HepG2 (cell line): Measurements from ENCODE around the gene TMEM250. TPM values are rescaled to one million over a fixed set of nuclear protein-coding genes. Genes with fewer than 3 reads are reported as not detected.

ENCODE experiments used
- ATAC-seq: fragments of 200-7000 bp; cut with Tn5 transposase; 3 replicates; pipeline ENCODE4 v1.9.1; 2020; ENCODE audit warnings: mild to moderate bottlenecking, moderate library complexity
- BruUV-seq: library from RNA; stranded (reverse); fragments of 400-500 nt; replicated peaks from 2 replicates; lab custom pipeline; 2021; lab: Mats Ljungman, UMichigan
- CTCF ChIA-PET: fragments of 300-600 bp; formaldehyde crosslinking; extraction: SDS; loops from one replicate; lab custom pipeline; 2021; ENCODE audit warnings: low total read pairs, inconsistent platforms, low intra/inter-chr PET ratio; lab: Yijun Ruan, JAX
- POLR2A ChIA-PET: fragments of 350-600 bp; sonication (Branson Sonifier 250); formaldehyde crosslinking; loops from one replicate; lab custom pipeline; 2020; ENCODE audit warnings: antibody characterized with exemption, inconsistent platforms; lab: Yijun Ruan, JAX
- DNase-seq: peaks from one replicate; pipeline ENCODE4 v3.0.0-alpha.2; 2015; ENCODE audit warnings: low spot score
- FAIRE-seq: peaks from 3 replicates; lab custom pipeline; 2011; peaks lifted over from hg19 to GRCh38; lab: Jason Lieb, UNC
- H2AFZ ChIP-seq: one replicate; pipeline ENCODE4 v1.6.1; 2011; ENCODE audit warnings: low read length, inconsistent platforms
- H3K27ac ChIP-seq: fragments of 300-600 bp; 3 replicates; pipeline ENCODE4 v1.8.0; 2011; ENCODE audit warnings: mixed run types, mild to moderate bottlenecking, mixed read lengths, low read length, inconsistent platforms; ENCODE audit not compliant: insufficient read depth; ENCODE audit errors: extremely low read length
- H3K27me3 ChIP-seq, 2 experiments: fragments of 200-600 bp in 1 of 2; 2 replicates in 1 of 2; 3 replicates in 1 of 2; pipeline versions ENCODE4 v1.6.0 to v1.8.0; 2011; ENCODE audit warnings: low read length in 2 of 2, mild to moderate bottlenecking in 2 of 2, moderate library complexity in 2 of 2, inconsistent platforms in 1 of 2; ENCODE audit not compliant: insufficient read depth in 2 of 2, control insufficient read depth in 1 of 2
- H3K36me3 ChIP-seq, 2 experiments: fragments of 200-600 bp in 1 of 2; replicated peaks in 1 of 2; 2 replicates in 1 of 2; 3 replicates in 1 of 2; pipeline versions ENCODE4 v1.5.1 to v1.8.0; 2011; ENCODE audit warnings: low read length in 2 of 2, inconsistent platforms in 1 of 2; ENCODE audit not compliant: insufficient read depth in 2 of 2, control insufficient read depth in 1 of 2
- H3K4me1 ChIP-seq: 2 replicates; pipeline ENCODE4 v1.5.1; 2012; ENCODE audit warnings: low read length, inconsistent platforms; ENCODE audit not compliant: insufficient read depth
- H3K4me2 ChIP-seq: 2 replicates; pipeline ENCODE4 v1.6.0; 2011; ENCODE audit warnings: low read depth, low read length, inconsistent platforms
- H3K4me3 ChIP-seq, 3 experiments: fragments of 200-600 bp in 1 of 3; sonication (generic), shearing (Covaris generic) in 1 of 3; replicated peaks in 1 of 3; 2 replicates each; pipeline ENCODE4 v1.5.1; 2011 to 2016; ENCODE audit warnings: low read length in 3 of 3, inconsistent platforms in 2 of 3, low read depth in 2 of 3, mild to moderate bottlenecking in 2 of 3, control low read depth in 1 of 3, mixed read lengths in 1 of 3; ENCODE audit not compliant: insufficient read depth in 1 of 3
- H3K79me2 ChIP-seq: one replicate; pipeline ENCODE4 v1.6.1; 2011; ENCODE audit warnings: low read length, inconsistent platforms; ENCODE audit not compliant: insufficient read depth
- H3K9ac ChIP-seq: 2 replicates; pipeline ENCODE4 v1.6.0; 2011; ENCODE audit warnings: mild to moderate bottlenecking, low read depth, low read length, inconsistent platforms; ENCODE audit not compliant: insufficient read depth
- H3K9me3 ChIP-seq: 2 replicates; pipeline ENCODE4 v1.5.1; 2012; ENCODE audit warnings: mild to moderate bottlenecking, low read length
- H4K20me1 ChIP-seq: 2 replicates; pipeline ENCODE4 v1.6.0; 2011; ENCODE audit warnings: inconsistent platforms, mild to moderate bottlenecking, low read length, moderate library complexity; ENCODE audit not compliant: insufficient read depth
- CAMTA2 ChIP-seq: sonication (generic); formaldehyde crosslinking; IDR thresholded peaks from 2 replicates; pipeline ENCODE4 v1.4.0; 2020; ENCODE audit warnings: mild to moderate bottlenecking, missing genetic modification reagents, borderline replicate concordance
- CBX2 ChIP-seq, 2 experiments: fragments of 200-600 bp in 1 of 2; sonication (generic); formaldehyde crosslinking in 1 of 2; IDR thresholded peaks; 2 replicates each; pipeline versions ENCODE4 v1.7.0 to v1.8.1; 2018 to 2022; ENCODE audit warnings: low read depth in 2 of 2, low read length in 1 of 2, mild to moderate bottlenecking in 1 of 2, missing genetic modification reagents in 1 of 2
- GLMP ChIP-seq: sonication (generic); formaldehyde crosslinking; IDR thresholded peaks from 2 replicates; pipeline ENCODE4 v1.9.0; 2021; ENCODE audit warnings: missing genetic modification reagents, mild to moderate bottlenecking, borderline replicate concordance
- MED1 ChIP-seq: sonication (generic); formaldehyde crosslinking; IDR thresholded peaks from 2 replicates; pipeline ENCODE4 v1.4.0; 2020; ENCODE audit warnings: missing genetic modification reagents
- MED8 ChIP-seq: sonication (generic); formaldehyde crosslinking; IDR thresholded peaks from 2 replicates; pipeline ENCODE4 v1.8.1; 2023; ENCODE audit warnings: mild to moderate bottlenecking, missing genetic modification reagents; ENCODE audit not compliant: insufficient replicate concordance
- MTA3 ChIP-seq: sonication (generic); formaldehyde crosslinking; IDR thresholded peaks from 2 replicates; pipeline ENCODE4 v1.4.0; 2020; ENCODE audit warnings: missing genetic modification reagents
- MXD4 ChIP-seq: IDR thresholded peaks from 2 replicates; pipeline ENCODE4 v1.6.1; 2016; ENCODE audit warnings: mild to moderate bottlenecking, missing biosample characterization, missing genetic modification reagents
- NR2F1 ChIP-seq, 2 experiments: fragments of 450-650 bp in 1 of 2; formaldehyde crosslinking in 1 of 2; IDR thresholded peaks; 2 replicates each; pipeline versions ENCODE4 v1.5.0 to v1.6.1; 2016 to 2020; ENCODE audit warnings: mild to moderate bottlenecking in 1 of 2, missing compliant biosample characterization in 1 of 2, missing genetic modification reagents in 1 of 2, moderate library complexity in 1 of 2
- PPARG ChIP-seq: conservative IDR thresholded peaks from 2 replicates; pipeline ENCODE4 v1.6.1; 2016; ENCODE audit warnings: missing biosample characterization, missing genetic modification reagents
- RBFOX2 ChIP-seq: fragments of 200-400 bp; formaldehyde crosslinking; IDR thresholded peaks from 2 replicates; pipeline ENCODE4 v1.6.1; 2017; ENCODE audit warnings: low read depth, mild to moderate bottlenecking, low read length
- REL ChIP-seq: sonication (generic); formaldehyde crosslinking; conservative IDR thresholded peaks from 2 replicates; pipeline ENCODE4 v1.8.0; 2022; ENCODE audit warnings: mild to moderate bottlenecking, missing genetic modification reagents, moderate library complexity
- SMARCE1 ChIP-seq: fragments of 450-650 bp; IDR thresholded peaks from 2 replicates; pipeline ENCODE4 v1.6.1; 2017; ENCODE audit warnings: borderline replicate concordance
- SOX6 ChIP-seq, 2 experiments: fragments of 450-650 bp in 1 of 2; sonication (generic) in 1 of 2; formaldehyde crosslinking in 1 of 2; IDR thresholded peaks; 2 replicates each; pipeline versions ENCODE4 v1.4.0 to v1.6.1; 2017 to 2020; ENCODE audit warnings: antibody characterized with exemption in 1 of 2, mild to moderate bottlenecking in 1 of 2, missing genetic modification reagents in 1 of 2
- ZBTB20 ChIP-seq: sonication (generic); formaldehyde crosslinking; IDR thresholded peaks from 2 replicates; pipeline ENCODE4 v1.8.1; 2023; ENCODE audit warnings: missing genetic modification reagents, low read depth, mild to moderate bottlenecking, borderline replicate concordance
- ZNF234 ChIP-seq: sonication (generic); formaldehyde crosslinking; conservative IDR thresholded peaks from 2 replicates; pipeline ENCODE4 v1.5.1; 2020; ENCODE audit warnings: mild to moderate bottlenecking, missing genetic modification reagents
- ZNF446 ChIP-seq: sonication (generic); formaldehyde crosslinking; IDR thresholded peaks from 2 replicates; pipeline ENCODE4 v1.5.0; 2020; ENCODE audit warnings: mild to moderate bottlenecking, missing genetic modification reagents
- ZNF484 ChIP-seq: sonication (generic); formaldehyde crosslinking; IDR thresholded peaks from 2 replicates; pipeline ENCODE4 v1.5.1; 2020; ENCODE audit warnings: mild to moderate bottlenecking, low read depth, missing genetic modification reagents, borderline replicate concordance
- ZNF549 ChIP-seq: sonication (generic); formaldehyde crosslinking; IDR thresholded peaks from 2 replicates; pipeline ENCODE4 v1.5.0; 2020; ENCODE audit warnings: missing genetic modification reagents
- ZNF776 ChIP-seq: sonication (generic); formaldehyde crosslinking; IDR thresholded peaks from 2 replicates; pipeline ENCODE4 v1.4.0; 2020; ENCODE audit warnings: mild to moderate bottlenecking, missing genetic modification reagents
- WGBS: methylation state at CpG from one replicate; pipeline ENCODE4 v1.1.6; 2017; ENCODE audit warnings: low lambda C conversion rate; 5-methylcytosine and 5-hydroxymethylcytosine counted together
- in situ Hi-C: cut with HindIII; loops from 2 replicates; pipeline ENCODE4 v1.10.0; 2017; ENCODE audit warnings: low pct_unique_long_range_greater_than_20kb; ENCODE audit not compliant: extremely low pct_ligation_motif_present
- intact Hi-C: fragments of 100-400 bp; cut with micrococcal nuclease; formaldehyde crosslinking; loops from one replicate; pipeline ENCODE4 v1.10.0; 2022; ENCODE audit not compliant: unreplicated experiment
- polyA plus RNA-seq, 8 experiments: library from polyadenylated mRNA; depleted of rRNA in 3 of 8; stranded (reverse) in 7 of 8; unstranded in 1 of 8; fragments of >200 nt; fragmentation: Illumina TruSeq in 4 of 8; extraction: Trizol in 4 of 8; gene quantifications; 2 replicates each; pipeline versions ENCODE4 v1.2.1 to v1.2.3, GENCODE V29; 2011 to 2016; ENCODE audit warnings: low read depth in 4 of 8, missing spikeins in 1 of 8, mixed read lengths in 1 of 8; ENCODE audit not compliant: insufficient read depth in 1 of 8
- total RNA-seq, 5 experiments: library from RNA; depleted of rRNA; stranded (reverse); fragments of >200 nt; fragmentation: Illumina TruSeq; extraction: Trizol; gene quantifications; 2 replicates each; pipeline ENCODE4 v1.2.3, GENCODE V29; 2016; ENCODE audit warnings: low read depth in 1 of 5
- TF ChIP-seq, protein P1 (sequence below): IDR thresholded peaks from 2 replicates; pipeline ENCODE4 v1.6.1; 2016

TMEM250 gene
- total and polyA plus RNA-seq, 2 of the 13 experiments (the other 11 are each of a cell fraction or from before 2014, with no cell fraction given): 5.5 to 13.9 TPM

DNA sequence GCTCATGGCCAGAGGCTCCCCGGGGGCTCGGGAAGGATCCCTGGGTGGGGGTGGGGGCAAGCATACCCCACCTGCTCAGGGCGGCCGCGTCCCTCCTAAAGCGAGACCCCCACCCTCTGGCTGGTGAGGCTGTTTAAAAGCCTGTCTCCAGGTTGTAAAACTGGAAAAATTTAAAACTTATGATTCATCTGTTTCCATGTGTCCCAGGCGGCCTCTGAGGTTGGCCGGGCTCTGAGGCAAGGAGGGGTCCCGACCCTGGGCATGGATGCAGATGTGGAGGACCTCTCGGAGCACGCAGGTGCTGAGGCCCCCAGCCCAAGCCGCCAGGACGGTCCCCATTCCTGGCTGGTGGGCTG is 24.2 kb upstream of the TMEM250 start:
- H3K4me2 ChIP-seq: peak overlapping the region; percentile 39; the same call in 1 of the 2 replicates
- no TSS peak for BruUV-seq
- intact Hi-C loops: no loop called here
- TF ChIP-seq ZNF484 (CRISPR knock-in tag) (no peak), ZNF549 (CRISPR knock-in tag) (no peak), SMARCE1 (no peak), ZBTB20 (CRISPR knock-in tag) (no peak), CAMTA2 (CRISPR knock-in tag) (no peak), ZNF446 (CRISPR knock-in tag) (no peak), ZNF234 (CRISPR knock-in tag) (no peak), REL (CRISPR knock-in tag) (no peak), PPARG (CRISPR knock-in tag) (no peak), MED8 (no peak), MTA3 (CRISPR knock-in tag) (no peak), ZNF776 (CRISPR knock-in tag) (no peak), MXD4 (CRISPR knock-in tag) (no peak), SOX6 (IDR thresholded peaks at IDR 0.05) (no peak), SOX6 (CRISPR knock-in tag; IDR thresholded peaks at IDR 0.05) (no peak), MED1 (CRISPR knock-in tag) (no peak), RBFOX2 (no peak), NR2F1 (CRISPR knock-in tag; IDR thresholded peaks at IDR 0.05) (no peak), CBX2 (IDR thresholded peaks at IDR 0.05; ENCODE audit: low read depth, low read length) (no peak), CBX2 (CRISPR knock-in tag; IDR thresholded peaks at IDR 0.05; ENCODE audit: low read depth) (no peak), GLMP (CRISPR knock-in tag) (no peak)
- TF ChIP-seq, protein P1, sequence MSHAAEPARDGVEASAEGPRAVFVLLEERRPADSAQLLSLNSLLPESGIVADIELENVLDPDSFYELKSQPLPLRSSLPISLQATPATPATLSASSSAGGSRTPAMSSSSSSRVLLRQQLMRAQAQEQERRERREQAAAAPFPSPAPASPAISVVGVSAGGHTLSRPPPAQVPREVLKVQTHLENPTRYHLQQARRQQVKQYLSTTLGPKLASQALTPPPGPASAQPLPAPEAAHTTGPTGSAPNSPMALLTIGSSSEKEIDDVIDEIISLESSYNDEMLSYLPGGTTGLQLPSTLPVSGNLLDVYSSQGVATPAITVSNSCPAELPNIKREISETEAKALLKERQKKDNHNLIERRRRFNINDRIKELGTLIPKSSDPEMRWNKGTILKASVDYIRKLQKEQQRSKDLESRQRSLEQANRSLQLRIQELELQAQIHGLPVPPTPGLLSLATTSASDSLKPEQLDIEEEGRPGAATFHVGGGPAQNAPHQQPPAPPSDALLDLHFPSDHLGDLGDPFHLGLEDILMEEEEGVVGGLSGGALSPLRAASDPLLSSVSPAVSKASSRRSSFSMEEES: no peak
- TF ChIP-seq, all 625 proteins: peak for 0
- Histone ChIP-seq H3K27ac (no peak overlapping the region), H3K4me3 (peak overlapping the region in 1 of 3 experiments; percentile 43; a peak in 1 of 6 replicates), H4K20me1 (no peaks in the 10 kb centered on the region), H3K27me3 (peaks cover 3 to 49% of the 10 kb centered on the region in 2 experiments; a peak in 4 of 5 replicates), H2AFZ (no peak overlapping the region), H3K79me2 (no peaks in the 10 kb centered on the region), H3K9me3 (no peaks in the 10 kb centered on the region), H3K4me1 (peaks cover 7% of the 10 kb centered on the region), H3K9ac (no peak overlapping the region), H3K36me3 (no peaks in the 10 kb centered on the region)
- FAIRE-seq: no peak
- CTCF ChIA-PET: interaction anchor here (1.1 to 1.8 kb wide), 2 partner anchors 33 to 84 kb away, joined by 3 to 7 read pairs; no protein-coding TSS in a partner anchor
- POLR2A ChIA-PET: no interaction called here
- 16% methylated on average over 6 of the region's 13 CpGs for WGBS
- no peak for DNase-seq
- in situ Hi-C loops: no loop called here
- ATAC-seq: no peak
